HG02970 (cell line): ENCODE results near the gene KATNB1.

ENCODE experiments used
- ATAC-seq: cut with Tn5 transposase; IDR thresholded peaks from one replicate; pipeline ENCODE4 v1.9.1; 2021; ENCODE audit warnings: mild to moderate bottlenecking, moderate library complexity, moderate number of reproducible peaks; ENCODE audit not compliant: unreplicated experiment, low FRiP score

Gene KATNB1

GRCh38 chr16:57802341-57803133 lies 67.0 kb downstream of the KATNB1 start, which contains the start of gene KIFC3:
Gene KIFC3, minus strand, starts transcription at chr16:57802491. Its CDS starts 4,248 bp downstream, at chr16:57798243.
- ATAC-seq, result no peak

DNA sequence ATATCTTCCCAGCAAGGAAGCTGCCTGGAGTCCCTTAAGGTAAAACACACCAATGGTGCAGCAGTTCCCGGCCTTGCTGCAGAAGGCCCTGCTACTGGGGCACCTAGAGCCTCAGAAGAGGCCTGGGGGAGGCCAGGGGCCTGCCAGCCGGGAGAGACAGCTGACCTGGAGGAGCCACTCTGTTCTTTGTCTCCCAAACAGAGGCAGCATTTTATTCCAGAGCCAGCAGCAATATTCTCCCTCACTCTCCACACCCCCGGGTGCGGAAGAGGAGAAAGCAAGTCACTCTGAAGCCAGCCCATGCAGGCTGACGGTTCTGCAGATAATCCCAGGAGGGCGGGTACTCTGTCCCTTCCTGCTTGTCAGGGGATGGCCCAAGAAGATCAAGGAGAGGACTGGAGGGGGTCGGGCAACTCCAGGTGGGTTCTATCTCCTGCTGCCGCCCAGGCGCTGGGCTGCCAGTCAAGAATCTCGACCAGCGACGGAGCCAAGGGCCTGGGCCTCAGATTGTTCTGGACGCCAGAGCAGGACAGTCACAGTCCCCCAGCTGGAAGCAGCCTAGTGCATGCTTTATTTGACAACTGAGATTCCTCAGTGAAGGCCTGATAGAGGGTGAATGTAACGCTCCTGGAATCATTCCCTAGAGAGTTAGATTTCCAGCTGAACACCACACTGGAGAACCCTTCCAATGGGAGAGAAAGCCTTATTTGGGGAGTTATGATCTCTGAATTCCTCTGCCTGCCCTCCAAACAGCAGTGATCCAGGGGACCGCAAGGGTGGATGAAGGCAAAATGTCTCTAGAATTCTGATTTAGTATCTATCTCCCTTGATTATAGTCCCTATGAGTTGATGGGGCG lies 67.8 kb downstream of the KATNB1 start:
- no peak for ATAC-seq

GRCh38 chr16:57804111-57804837 lies 68.7 kb downstream of the KATNB1 start:
- ATAC-seq, result no peak

DNA sequence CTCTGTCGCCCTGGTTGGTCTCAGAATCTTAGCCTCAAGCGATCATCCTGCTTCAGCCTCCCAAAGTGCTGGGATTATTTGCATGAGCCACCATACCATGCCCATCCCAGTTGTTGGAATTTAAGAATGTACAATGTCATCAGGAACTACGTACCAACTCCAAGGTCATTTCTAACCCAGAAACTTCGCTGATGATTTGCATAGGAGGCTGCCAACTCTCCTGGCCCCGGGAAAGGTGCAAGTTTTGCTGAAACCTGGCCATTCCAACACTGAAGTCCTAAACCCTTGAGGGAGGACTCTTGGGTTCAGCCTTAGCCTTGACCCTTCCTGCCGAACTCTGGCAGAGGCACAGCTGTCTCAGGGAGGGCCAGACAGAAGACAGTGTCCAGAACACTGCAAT lies 69.6 kb downstream of the KATNB1 start:
- no peak for ATAC-seq
